KOPT-K1 (cell line): Measurements from ENCODE around the gene IL4.

Experiments used
- H3K27ac ChIP-seq: fragments of 200-600 bp; sonication (generic); 2 replicates; pipeline ENCODE4 v1.5.1; 2016; ENCODE audit warnings: antibody characterized with exemption, mild to moderate bottlenecking, low read depth, low read length; ENCODE audit not compliant: poor library complexity, severe bottlenecking
- H3K36me3 ChIP-seq: fragments of 200-600 bp; sonication (generic); 2 replicates; pipeline ENCODE4 v1.5.1; 2017; ENCODE audit warnings: antibody characterized with exemption, mild to moderate bottlenecking, low read length, moderate library complexity; ENCODE audit not compliant: insufficient read depth
- H3K9me3 ChIP-seq: fragments of 200-600 bp; sonication (generic); 2 replicates; pipeline ENCODE4 v1.5.1; 2017; ENCODE audit warnings: antibody characterized with exemption, low read length, mild to moderate bottlenecking; ENCODE audit not compliant: insufficient read depth, poor library complexity, severe bottlenecking

Gene IL4

GRCh38 chr5:132664696-132665209 is 9.0 kb upstream of the IL4 start:
- Histone ChIP-seq H3K9me3 (no peaks in the 10 kb centered on the region), H3K36me3 (no peaks in the 10 kb centered on the region), H3K27ac (no peak overlapping the region)

GRCh38 chr5:132665574-132666080 is 8.2 kb upstream of the IL4 start:
- no peak overlapping the region for H3K27ac ChIP-seq
- H3K9me3 ChIP-seq = no peaks in the 10 kb centered on the region
- H3K36me3 ChIP-seq = no peaks in the 10 kb centered on the region

GRCh38 chr5:132666310-132667123 is 7.3 kb upstream of the IL4 start:
- H3K36me3 ChIP-seq = no peaks in the 10 kb centered on the region
- peak overlapping the region; percentile 45 for H3K27ac ChIP-seq

GRCh38 chr5:132667309-132667708 is 6.5 kb upstream of the IL4 start:
- Histone ChIP-seq H3K36me3 (no peaks in the 10 kb centered on the region), H3K27ac (peak overlapping the region; percentile 45), H3K9me3 (no peaks in the 10 kb centered on the region)

More at GRCh38 chr5:132666310-132667123, 7.3 kb upstream of the IL4 start:
- no peaks in the 10 kb centered on the region for H3K9me3 ChIP-seq

- peak overlapping the region; percentile 45 for H3K27ac ChIP-seq
- no peaks in the 10 kb centered on the region for H3K9me3 ChIP-seq
- no peaks in the 10 kb centered on the region for H3K36me3 ChIP-seq
These were observed 5.8 kb upstream of the IL4 start for GRCh38 chr5:132667761-132668705.

GRCh38 chr5:132668706-132669454 is 4.9 kb upstream of the IL4 start:
- Histone ChIP-seq H3K9me3 (no peaks in the 10 kb centered on the region), H3K36me3 (no peaks in the 10 kb centered on the region), H3K27ac (no peak overlapping the region)

GRCh38 chr5:132669455-132669820 is 4.4 kb upstream of the IL4 start:
- H3K27ac ChIP-seq = no peak overlapping the region
- H3K36me3 ChIP-seq = no peaks in the 10 kb centered on the region
- no peaks in the 10 kb centered on the region for H3K9me3 ChIP-seq

GRCh38 chr5:132669966-132670882 is 3.6 kb upstream of the IL4 start:
- Histone ChIP-seq H3K9me3 (no peaks in the 10 kb centered on the region), H3K36me3 (no peaks in the 10 kb centered on the region), H3K27ac (no peak overlapping the region)

GRCh38 chr5:132671000-132671399 is 2.8 kb upstream of the IL4 start:
- Histone ChIP-seq H3K9me3 (no peaks in the 10 kb centered on the region), H3K27ac (no peak overlapping the region), H3K36me3 (no peaks in the 10 kb centered on the region)

GRCh38 chr5:132673488-132673887 is 301 bp upstream of the IL4 start:
- Histone ChIP-seq H3K36me3 (no peaks in the 10 kb centered on the region), H3K27ac (peak overlapping the region; percentile 75), H3K9me3 (no peaks in the 10 kb centered on the region)

GRCh38 chr5:132674671-132675506 is 1.1 kb downstream of the IL4 start:
- H3K9me3 ChIP-seq = no peaks in the 10 kb centered on the region
- peak overlapping the region; percentile 75 for H3K27ac ChIP-seq
- H3K36me3 ChIP-seq = peaks cover 4% of the 10 kb centered on the region

- Histone ChIP-seq H3K36me3 (peaks cover 6% of the 10 kb centered on the region), H3K27ac (peak overlapping the region; percentile 75), H3K9me3 (no peaks in the 10 kb centered on the region)
These were observed 2.3 kb downstream of the IL4 start for GRCh38 chr5:132675936-132676689.
